BLaER1 (cell line): ENCODE results near the gene NGEF.

ENCODE experiments used
- H3K27ac ChIP-seq: shearing (Covaris generic); formaldehyde crosslinking; 2 replicates; pipeline ENCODE4 v1.8.1; 2022
- H3K27me3 ChIP-seq: shearing (Covaris generic); formaldehyde crosslinking; 2 replicates; pipeline ENCODE4 v1.8.1; 2022
- H3K36me3 ChIP-seq: shearing (Covaris generic); formaldehyde crosslinking; 2 replicates; pipeline ENCODE4 v1.8.1; 2022
- H3K4me1 ChIP-seq: shearing (Covaris generic); formaldehyde crosslinking; 2 replicates; pipeline ENCODE4 v1.8.1; 2022
- H3K4me2 ChIP-seq: shearing (Covaris generic); formaldehyde crosslinking; 2 replicates; pipeline ENCODE4 v1.8.1; 2022
- H3K4me3 ChIP-seq: shearing (Covaris generic); formaldehyde crosslinking; 2 replicates; pipeline ENCODE4 v1.8.1; 2022
- H3K9ac ChIP-seq: shearing (Covaris generic); formaldehyde crosslinking; 2 replicates; pipeline ENCODE4 v1.8.1; 2022
- H3K9me3 ChIP-seq: shearing (Covaris generic); formaldehyde crosslinking; 2 replicates; pipeline ENCODE4 v1.8.1; 2022
- H4K20me1 ChIP-seq: shearing (Covaris generic); formaldehyde crosslinking; 2 replicates; pipeline ENCODE4 v1.8.1; 2022
- Cebpa-rat ChIP-seq: shearing (Covaris generic); IDR thresholded peaks from 2 replicates; pipeline ENCODE4 v1.8.1; 2022

NGEF gene

GRCh38 chr2:232931636-232932035, 81.4 kb downstream of the NGEF start:
- peaks cover 20% of the 10 kb centered on the region for H3K9me3 ChIP-seq
- no peak overlapping the region for H3K27ac ChIP-seq
- TF ChIP-seq Cebpa-rat = no peak
- no peaks in the 10 kb centered on the region for H3K4me1 ChIP-seq
- no peaks in the 10 kb centered on the region for H3K27me3 ChIP-seq
- no peak overlapping the region for H3K9ac ChIP-seq
- no peak overlapping the region for H3K4me2 ChIP-seq
- H3K4me3 ChIP-seq = no peak overlapping the region
- no peaks in the 10 kb centered on the region for H3K36me3 ChIP-seq
- no peaks in the 10 kb centered on the region for H4K20me1 ChIP-seq

GRCh38 chr2:232930059-232930400, 83.0 kb downstream of the NGEF start:
- no peak for TF ChIP-seq Cebpa-rat
- Histone ChIP-seq H4K20me1 (no peaks in the 10 kb centered on the region), H3K27me3 (no peaks in the 10 kb centered on the region)

GRCh38 chr2:232929303-232930058, 83.6 kb downstream of the NGEF start:
- H3K4me3 ChIP-seq = no peak overlapping the region
- no peak for TF ChIP-seq Cebpa-rat
- no peak overlapping the region for H3K27ac ChIP-seq
- no peaks in the 10 kb centered on the region for H3K27me3 ChIP-seq
- peaks cover 20% of the 10 kb centered on the region for H3K9me3 ChIP-seq
- H3K36me3 ChIP-seq = no peaks in the 10 kb centered on the region
- no peaks in the 10 kb centered on the region for H3K4me1 ChIP-seq
- no peaks in the 10 kb centered on the region for H4K20me1 ChIP-seq
- no peak overlapping the region for H3K4me2 ChIP-seq
- no peak overlapping the region for H3K9ac ChIP-seq

More at GRCh38 chr2:232930059-232930400, 83.0 kb downstream of the NGEF start:
- no peak overlapping the region for H3K4me2 ChIP-seq
- H3K4me3 ChIP-seq = no peak overlapping the region
- H3K4me1 ChIP-seq = no peaks in the 10 kb centered on the region
- H3K27ac ChIP-seq = no peak overlapping the region
- no peaks in the 10 kb centered on the region for H3K36me3 ChIP-seq
- H3K9ac ChIP-seq = no peak overlapping the region
- H3K9me3 ChIP-seq = peaks cover 20% of the 10 kb centered on the region

GRCh38 chr2:232928551-232929302, 84.3 kb downstream of the NGEF start:
- no peak overlapping the region for H3K9ac ChIP-seq
- H4K20me1 ChIP-seq = no peaks in the 10 kb centered on the region
- H3K27ac ChIP-seq = no peak overlapping the region
- no peak for TF ChIP-seq Cebpa-rat
- peaks cover 20% of the 10 kb centered on the region for H3K9me3 ChIP-seq
- no peaks in the 10 kb centered on the region for H3K36me3 ChIP-seq
- no peak overlapping the region for H3K4me3 ChIP-seq
- no peaks in the 10 kb centered on the region for H3K27me3 ChIP-seq
- H3K4me1 ChIP-seq = no peaks in the 10 kb centered on the region
- no peak overlapping the region for H3K4me2 ChIP-seq

GRCh38 chr2:232927793-232928550, 85.1 kb downstream of the NGEF start:
- no peak overlapping the region for H3K4me2 ChIP-seq

GRCh38 chr2:232927032-232927792, 85.8 kb downstream of the NGEF start:
- no peak overlapping the region for H3K27ac ChIP-seq
- H3K36me3 ChIP-seq = no peaks in the 10 kb centered on the region
- no peaks in the 10 kb centered on the region for H3K4me1 ChIP-seq
- H4K20me1 ChIP-seq = no peaks in the 10 kb centered on the region
- no peaks in the 10 kb centered on the region for H3K27me3 ChIP-seq
- no peak for TF ChIP-seq Cebpa-rat
- no peak overlapping the region for H3K9ac ChIP-seq
- peaks cover 20% of the 10 kb centered on the region for H3K9me3 ChIP-seq
- H3K4me2 ChIP-seq = no peak overlapping the region
- no peak overlapping the region for H3K4me3 ChIP-seq

More at GRCh38 chr2:232927793-232928550, 85.1 kb downstream of the NGEF start:
- Histone ChIP-seq H3K4me3 (no peak overlapping the region), H3K36me3 (no peaks in the 10 kb centered on the region), H3K4me1 (no peaks in the 10 kb centered on the region), H3K9ac (no peak overlapping the region), H3K27ac (no peak overlapping the region), H3K27me3 (no peaks in the 10 kb centered on the region), H3K9me3 (peaks cover 20% of the 10 kb centered on the region), H4K20me1 (no peaks in the 10 kb centered on the region)
- no peak for TF ChIP-seq Cebpa-rat

GRCh38 chr2:232926431-232926939, 86.6 kb downstream of the NGEF start:
- no peaks in the 10 kb centered on the region for H3K27me3 ChIP-seq
- H3K27ac ChIP-seq = no peak overlapping the region
- H3K4me2 ChIP-seq = no peak overlapping the region
- H3K36me3 ChIP-seq = no peaks in the 10 kb centered on the region
- H3K9me3 ChIP-seq = peaks cover 20% of the 10 kb centered on the region
- H3K9ac ChIP-seq = no peak overlapping the region
- H3K4me1 ChIP-seq = no peaks in the 10 kb centered on the region
- no peaks in the 10 kb centered on the region for H4K20me1 ChIP-seq
- no peak overlapping the region for H3K4me3 ChIP-seq
- no peak for TF ChIP-seq Cebpa-rat

- no peak overlapping the region for H3K4me3 ChIP-seq
- peaks cover 20% of the 10 kb centered on the region for H3K9me3 ChIP-seq
- no peak overlapping the region for H3K9ac ChIP-seq
- no peak for TF ChIP-seq Cebpa-rat
- H3K4me1 ChIP-seq = no peaks in the 10 kb centered on the region
- no peak overlapping the region for H3K4me2 ChIP-seq
- H3K27ac ChIP-seq = no peak overlapping the region
- no peaks in the 10 kb centered on the region for H4K20me1 ChIP-seq
- H3K27me3 ChIP-seq = no peaks in the 10 kb centered on the region
- no peaks in the 10 kb centered on the region for H3K36me3 ChIP-seq
These were observed 87.3 kb downstream of the NGEF start for GRCh38 chr2:232925821-232926156.

- no peak overlapping the region for H3K27ac ChIP-seq
These were observed 87.8 kb downstream of the NGEF start for GRCh38 chr2:232925153-232925820.

More at GRCh38 chr2:232925153-232925820, 87.8 kb downstream of the NGEF start:
- H3K9me3 ChIP-seq = peaks cover 20% of the 10 kb centered on the region
- H3K4me1 ChIP-seq = no peaks in the 10 kb centered on the region
- no peaks in the 10 kb centered on the region for H3K36me3 ChIP-seq
- no peak overlapping the region for H3K4me2 ChIP-seq
- no peak overlapping the region for H3K9ac ChIP-seq
- no peak overlapping the region for H3K4me3 ChIP-seq
- no peaks in the 10 kb centered on the region for H4K20me1 ChIP-seq
- no peaks in the 10 kb centered on the region for H3K27me3 ChIP-seq
- TF ChIP-seq Cebpa-rat = no peak
